ENCODE results near the gene CFAP74. TPM values are rescaled to one million over a fixed set of nuclear protein-coding genes. Genes with fewer than 3 reads are reported as not detected.

CFAP74 gene
- total RNA-seq, 1 donor from 2014 or later: 0.35 TPM

DNA sequence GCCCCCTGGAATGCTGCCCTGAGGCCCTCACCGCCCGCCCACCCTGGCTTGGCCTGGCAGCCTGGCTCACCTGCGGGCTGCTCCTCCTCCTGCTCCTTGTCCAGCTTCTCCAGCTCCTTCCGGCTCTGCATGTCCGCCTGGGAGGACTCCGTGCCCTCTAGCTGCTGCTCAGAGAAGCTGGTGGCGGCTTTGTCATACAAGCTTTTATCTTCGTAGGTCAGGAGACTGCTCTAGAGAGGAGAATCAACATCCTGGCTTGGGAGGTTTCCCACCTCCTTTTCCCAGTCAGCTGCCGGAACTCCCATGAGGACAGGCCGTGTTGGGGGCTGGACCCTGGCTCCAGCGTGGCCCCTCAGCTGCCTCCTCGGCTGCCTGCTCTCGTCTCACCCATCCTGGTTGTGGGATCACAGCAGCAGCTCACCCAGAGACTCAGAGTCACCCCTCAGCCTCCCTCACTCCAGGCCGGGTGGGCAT lies 47.9 kb downstream of the CFAP74 start:
- DNase-seq: peak; percentile 63
- TF ChIP-seq, protein P1, sequence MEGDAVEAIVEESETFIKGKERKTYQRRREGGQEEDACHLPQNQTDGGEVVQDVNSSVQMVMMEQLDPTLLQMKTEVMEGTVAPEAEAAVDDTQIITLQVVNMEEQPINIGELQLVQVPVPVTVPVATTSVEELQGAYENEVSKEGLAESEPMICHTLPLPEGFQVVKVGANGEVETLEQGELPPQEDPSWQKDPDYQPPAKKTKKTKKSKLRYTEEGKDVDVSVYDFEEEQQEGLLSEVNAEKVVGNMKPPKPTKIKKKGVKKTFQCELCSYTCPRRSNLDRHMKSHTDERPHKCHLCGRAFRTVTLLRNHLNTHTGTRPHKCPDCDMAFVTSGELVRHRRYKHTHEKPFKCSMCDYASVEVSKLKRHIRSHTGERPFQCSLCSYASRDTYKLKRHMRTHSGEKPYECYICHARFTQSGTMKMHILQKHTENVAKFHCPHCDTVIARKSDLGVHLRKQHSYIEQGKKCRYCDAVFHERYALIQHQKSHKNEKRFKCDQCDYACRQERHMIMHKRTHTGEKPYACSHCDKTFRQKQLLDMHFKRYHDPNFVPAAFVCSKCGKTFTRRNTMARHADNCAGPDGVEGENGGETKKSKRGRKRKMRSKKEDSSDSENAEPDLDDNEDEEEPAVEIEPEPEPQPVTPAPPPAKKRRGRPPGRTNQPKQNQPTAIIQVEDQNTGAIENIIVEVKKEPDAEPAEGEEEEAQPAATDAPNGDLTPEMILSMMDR (IDR thresholded peaks at IDR 0.05): no peak
- no peaks in the 10 kb centered on the region for H3K9me3 ChIP-seq
- intact Hi-C loops (cut with DNase I): no loop called here
- H3K4me1 ChIP-seq: no peaks in the 10 kb centered on the region
- no peak overlapping the region for H3K4me3 ChIP-seq
- no peaks in the 10 kb centered on the region for H3K36me3 ChIP-seq
- H3K27me3 ChIP-seq: peaks cover 6% of the 10 kb centered on the region
- H3K27ac ChIP-seq: no peak overlapping the region
- peak; percentile 6 for ATAC-seq

GRCh38 chr1:1954831-1955441 lies 48.6 kb downstream of the CFAP74 start:
- TF ChIP-seq, protein P1 (IDR thresholded peaks at IDR 0.05): peak; percentile 5
- DNase-seq (no peak), ATAC-seq (no peak)
- H3K36me3 ChIP-seq: no peaks in the 10 kb centered on the region
- no peak overlapping the region for H3K4me3 ChIP-seq
- H3K27ac ChIP-seq: no peak overlapping the region
- intact Hi-C loops (cut with DNase I): no loop called here
- no peaks in the 10 kb centered on the region for H3K4me1 ChIP-seq
- H3K9me3 ChIP-seq: no peaks in the 10 kb centered on the region
- no peaks in the 10 kb centered on the region for H3K27me3 ChIP-seq

DNA sequence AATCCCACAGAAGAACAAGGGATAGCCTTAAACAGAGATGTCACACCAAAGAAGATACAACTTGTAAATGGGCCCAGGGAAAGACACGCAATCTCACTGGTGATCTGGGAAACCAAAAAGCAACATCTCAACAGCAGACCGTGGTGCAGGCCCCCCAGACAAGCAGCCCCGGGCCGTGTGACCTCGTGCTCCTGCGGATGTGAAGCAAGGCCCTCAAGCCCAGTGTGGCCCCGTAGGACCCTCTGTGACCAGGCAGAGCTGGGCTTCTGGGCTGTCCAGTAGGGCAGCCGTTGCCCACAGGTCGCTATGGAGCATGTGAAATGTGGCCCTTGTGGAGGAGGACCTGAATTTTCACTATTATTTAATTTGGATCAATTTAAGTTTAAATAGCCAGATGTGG lies 49.6 kb downstream of the CFAP74 start:
- no peaks in the 10 kb centered on the region for H3K36me3 ChIP-seq
- no peaks in the 10 kb centered on the region for H3K4me1 ChIP-seq
- ATAC-seq (no peak), DNase-seq (no peak)
- no peak overlapping the region for H3K4me3 ChIP-seq
- H3K27me3 ChIP-seq: no peaks in the 10 kb centered on the region
- intact Hi-C loops (cut with DNase I): no loop called here
- H3K9me3 ChIP-seq: no peaks in the 10 kb centered on the region
- TF ChIP-seq, protein P1 (IDR thresholded peaks at IDR 0.05): no peak
- no peak overlapping the region for H3K27ac ChIP-seq

DNA sequence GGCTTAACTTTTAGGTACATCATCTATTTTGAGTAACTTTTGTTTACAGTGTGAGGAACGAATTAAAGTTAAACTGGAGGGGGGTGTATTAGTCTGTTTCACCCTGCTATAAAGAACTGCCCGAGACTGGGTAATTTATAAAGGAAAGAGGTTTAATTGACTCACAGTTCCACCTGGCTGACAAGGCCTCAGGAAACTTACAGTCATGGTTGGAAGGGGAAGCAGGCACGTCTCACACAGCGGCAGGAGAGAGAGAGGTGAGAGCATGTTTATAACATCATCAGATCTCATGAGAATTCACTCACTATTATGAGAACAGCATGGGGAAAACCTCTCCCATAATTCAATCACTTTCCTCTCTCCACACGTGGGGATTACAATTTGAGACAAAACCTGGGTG lies 52.6 kb downstream of the CFAP74 start:
- H3K4me3 ChIP-seq: no peak overlapping the region
- intact Hi-C loops (cut with DNase I): no loop called here
- H3K9me3 ChIP-seq: no peaks in the 10 kb centered on the region
- no peak overlapping the region for H3K27ac ChIP-seq
- no peaks in the 10 kb centered on the region for H3K27me3 ChIP-seq
- ATAC-seq (no peak), DNase-seq (no peak)
- no peaks in the 10 kb centered on the region for H3K36me3 ChIP-seq
- H3K4me1 ChIP-seq: peaks cover 7% of the 10 kb centered on the region
- TF ChIP-seq, protein P1 (IDR thresholded peaks at IDR 0.05): no peak

DNA sequence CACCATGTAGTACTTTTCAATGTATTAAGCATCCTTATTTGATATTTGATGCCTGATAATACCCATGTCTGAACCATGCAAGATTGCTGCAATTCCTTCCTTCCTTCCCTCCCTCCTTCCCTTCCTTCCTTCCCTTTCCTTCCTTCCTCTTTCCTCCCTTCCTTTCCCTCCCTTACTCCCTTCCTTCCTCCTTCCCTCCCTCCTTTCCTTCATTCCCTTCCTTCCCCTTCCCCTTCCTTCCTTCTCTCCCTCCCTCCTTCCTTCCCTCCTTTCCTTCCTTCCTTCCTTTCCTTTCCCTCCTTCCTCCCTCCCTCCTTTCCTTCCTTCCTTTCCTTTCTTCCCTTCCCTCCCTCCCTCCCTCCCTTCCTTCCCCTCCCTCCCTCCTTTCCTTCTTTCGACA lies 54.8 kb downstream of the CFAP74 start:
- intact Hi-C loops (cut with DNase I): no loop called here
- no peaks in the 10 kb centered on the region for H3K27me3 ChIP-seq
- ATAC-seq (no peak), DNase-seq (no peak)
- TF ChIP-seq, protein P1 (IDR thresholded peaks at IDR 0.05): no peak
- H3K4me3 ChIP-seq: no peak overlapping the region
- no peak overlapping the region for H3K27ac ChIP-seq
- H3K9me3 ChIP-seq: no peaks in the 10 kb centered on the region
- no peaks in the 10 kb centered on the region for H3K36me3 ChIP-seq
- H3K4me1 ChIP-seq: peaks cover 7% of the 10 kb centered on the region

DNA sequence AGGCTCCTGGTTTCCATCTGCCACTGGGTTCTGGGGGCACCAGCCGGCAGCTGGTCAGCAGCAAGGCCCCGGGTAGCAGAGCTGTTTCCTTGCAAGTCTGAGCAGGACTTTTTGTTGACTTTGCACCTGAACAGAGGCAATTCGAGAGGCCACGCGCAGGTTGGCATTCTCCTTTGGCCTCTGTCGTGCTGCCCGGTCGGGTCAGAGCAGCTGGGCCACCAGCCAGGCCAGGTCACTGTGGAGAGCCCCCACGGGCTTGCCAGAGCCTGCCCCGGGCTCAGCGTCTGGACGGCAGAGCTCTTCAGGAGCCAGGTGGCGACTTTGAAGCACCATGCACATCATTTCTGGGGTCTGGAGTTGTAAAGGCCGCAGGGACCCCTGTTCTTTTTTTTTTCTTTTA lies 56.1 kb downstream of the CFAP74 start:
- TF ChIP-seq, protein P1 (IDR thresholded peaks at IDR 0.05): no peak
- ATAC-seq (peak; percentile 11), DNase-seq (no peak)
- intact Hi-C loops (cut with DNase I): no loop called here
- no peak overlapping the region for H3K4me3 ChIP-seq
- H3K27ac ChIP-seq: no peak overlapping the region
- H3K27me3 ChIP-seq: peaks cover 5% of the 10 kb centered on the region
- H3K36me3 ChIP-seq: no peaks in the 10 kb centered on the region
- H3K9me3 ChIP-seq: no peaks in the 10 kb centered on the region
- H3K4me1 ChIP-seq: peaks cover 7% of the 10 kb centered on the region
